ENCODE data around the gene NDC80. TPM values are rescaled to one million over a fixed set of nuclear protein-coding genes. Genes with fewer than 3 reads are reported as not detected.

The NDC80 gene
- polyA plus RNA-seq, 1 donor from 2014 or later: 1.9 TPM

DNA sequence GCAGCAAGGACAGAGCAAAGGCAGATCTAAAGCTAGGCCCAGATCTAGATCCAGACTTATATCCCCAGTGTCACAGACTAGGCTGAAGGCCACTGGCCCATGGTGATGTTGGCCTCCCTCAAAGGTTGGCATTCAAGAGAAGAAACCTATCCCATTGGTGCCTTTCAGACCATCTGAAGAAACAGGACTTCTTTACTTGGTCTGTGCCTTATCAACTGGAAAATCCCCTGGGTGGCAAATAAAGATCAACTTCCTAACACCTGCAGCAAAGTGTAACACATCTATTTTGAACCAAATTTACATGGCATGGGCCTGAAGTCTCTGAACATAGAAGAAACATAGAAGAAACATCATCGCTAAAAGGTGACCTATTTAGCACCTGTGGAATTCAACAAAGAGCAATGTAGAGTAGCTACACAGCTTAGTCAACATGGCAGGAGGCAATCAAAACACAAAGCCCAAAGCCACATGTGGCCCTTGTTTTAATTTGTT, 35.9 kb upstream of the NDC80 start:
- Histone ChIP-seq H4K20me1 (ENCODE audit: insufficient read depth) (no peaks in the 10 kb centered on the region), H3K9me3 (ENCODE audit: low read length) (no peaks in the 10 kb centered on the region), H3K9me2 (ENCODE audit: insufficient read depth, low read length) (no peaks in the 10 kb centered on the region), H3F3A (ENCODE audit: insufficient read depth, low read length, poor library complexity, severe bottlenecking) (no peaks in the 10 kb centered on the region), H2AFZ (ENCODE audit: low read depth, low read length) (no peak overlapping the region), H3K4me2 (ENCODE audit: low read length) (no peak overlapping the region), H3K79me2 (replicated peaks; ENCODE audit: insufficient read depth, low read length) (no peaks in the 10 kb centered on the region), H3K4me3 (ENCODE audit: low read length) (no peak overlapping the region), H3K27ac (ENCODE audit: low read length) (no peak overlapping the region), H3K9ac (ENCODE audit: low read length) (no peak overlapping the region), H3K27me3 (ENCODE audit: insufficient read depth, low read depth, low read length) (no peaks in the 10 kb centered on the region), H3K36me3 (ENCODE audit: insufficient read depth, low read length) (no peaks in the 10 kb centered on the region)
- TF ChIP-seq EZH2 (IDR thresholded peaks at IDR 0.05; ENCODE audit: borderline replicate concordance, insufficient read depth, low read length, poor library complexity, severe bottlenecking): no peak
- no peak for TF ChIP-seq TAF1 (IDR thresholded peaks at IDR 0.05; ENCODE audit: low read depth)
- TF ChIP-seq, protein P1, sequence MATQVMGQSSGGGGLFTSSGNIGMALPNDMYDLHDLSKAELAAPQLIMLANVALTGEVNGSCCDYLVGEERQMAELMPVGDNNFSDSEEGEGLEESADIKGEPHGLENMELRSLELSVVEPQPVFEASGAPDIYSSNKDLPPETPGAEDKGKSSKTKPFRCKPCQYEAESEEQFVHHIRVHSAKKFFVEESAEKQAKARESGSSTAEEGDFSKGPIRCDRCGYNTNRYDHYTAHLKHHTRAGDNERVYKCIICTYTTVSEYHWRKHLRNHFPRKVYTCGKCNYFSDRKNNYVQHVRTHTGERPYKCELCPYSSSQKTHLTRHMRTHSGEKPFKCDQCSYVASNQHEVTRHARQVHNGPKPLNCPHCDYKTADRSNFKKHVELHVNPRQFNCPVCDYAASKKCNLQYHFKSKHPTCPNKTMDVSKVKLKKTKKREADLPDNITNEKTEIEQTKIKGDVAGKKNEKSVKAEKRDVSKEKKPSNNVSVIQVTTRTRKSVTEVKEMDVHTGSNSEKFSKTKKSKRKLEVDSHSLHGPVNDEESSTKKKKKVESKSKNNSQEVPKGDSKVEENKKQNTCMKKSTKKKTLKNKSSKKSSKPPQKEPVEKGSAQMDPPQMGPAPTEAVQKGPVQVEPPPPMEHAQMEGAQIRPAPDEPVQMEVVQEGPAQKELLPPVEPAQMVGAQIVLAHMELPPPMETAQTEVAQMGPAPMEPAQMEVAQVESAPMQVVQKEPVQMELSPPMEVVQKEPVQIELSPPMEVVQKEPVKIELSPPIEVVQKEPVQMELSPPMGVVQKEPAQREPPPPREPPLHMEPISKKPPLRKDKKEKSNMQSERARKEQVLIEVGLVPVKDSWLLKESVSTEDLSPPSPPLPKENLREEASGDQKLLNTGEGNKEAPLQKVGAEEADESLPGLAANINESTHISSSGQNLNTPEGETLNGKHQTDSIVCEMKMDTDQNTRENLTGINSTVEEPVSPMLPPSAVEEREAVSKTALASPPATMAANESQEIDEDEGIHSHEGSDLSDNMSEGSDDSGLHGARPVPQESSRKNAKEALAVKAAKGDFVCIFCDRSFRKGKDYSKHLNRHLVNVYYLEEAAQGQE (IDR thresholded peaks at IDR 0.05; ENCODE audit: borderline replicate concordance): no peak
- no peak for TF ChIP-seq RAD21 (conservative IDR thresholded peaks at IDR 0.05)
- no peak for TF ChIP-seq SMC3 (conservative IDR thresholded peaks at IDR 0.05; ENCODE audit: poor library complexity)
- no peak for TF ChIP-seq POLR2AphosphoS5 (IDR thresholded peaks at IDR 0.05)
- no peak for TF ChIP-seq MXI1 (conservative IDR thresholded peaks at IDR 0.05; ENCODE audit: poor library complexity, severe bottlenecking)
- TF ChIP-seq EP300 (conservative IDR thresholded peaks at IDR 0.05; ENCODE audit: poor library complexity, severe bottlenecking): no peak
- TF ChIP-seq, protein P2, sequence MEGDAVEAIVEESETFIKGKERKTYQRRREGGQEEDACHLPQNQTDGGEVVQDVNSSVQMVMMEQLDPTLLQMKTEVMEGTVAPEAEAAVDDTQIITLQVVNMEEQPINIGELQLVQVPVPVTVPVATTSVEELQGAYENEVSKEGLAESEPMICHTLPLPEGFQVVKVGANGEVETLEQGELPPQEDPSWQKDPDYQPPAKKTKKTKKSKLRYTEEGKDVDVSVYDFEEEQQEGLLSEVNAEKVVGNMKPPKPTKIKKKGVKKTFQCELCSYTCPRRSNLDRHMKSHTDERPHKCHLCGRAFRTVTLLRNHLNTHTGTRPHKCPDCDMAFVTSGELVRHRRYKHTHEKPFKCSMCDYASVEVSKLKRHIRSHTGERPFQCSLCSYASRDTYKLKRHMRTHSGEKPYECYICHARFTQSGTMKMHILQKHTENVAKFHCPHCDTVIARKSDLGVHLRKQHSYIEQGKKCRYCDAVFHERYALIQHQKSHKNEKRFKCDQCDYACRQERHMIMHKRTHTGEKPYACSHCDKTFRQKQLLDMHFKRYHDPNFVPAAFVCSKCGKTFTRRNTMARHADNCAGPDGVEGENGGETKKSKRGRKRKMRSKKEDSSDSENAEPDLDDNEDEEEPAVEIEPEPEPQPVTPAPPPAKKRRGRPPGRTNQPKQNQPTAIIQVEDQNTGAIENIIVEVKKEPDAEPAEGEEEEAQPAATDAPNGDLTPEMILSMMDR (IDR thresholded peaks at IDR 0.05; ENCODE audit: poor library complexity, severe bottlenecking): no peak

DNA sequence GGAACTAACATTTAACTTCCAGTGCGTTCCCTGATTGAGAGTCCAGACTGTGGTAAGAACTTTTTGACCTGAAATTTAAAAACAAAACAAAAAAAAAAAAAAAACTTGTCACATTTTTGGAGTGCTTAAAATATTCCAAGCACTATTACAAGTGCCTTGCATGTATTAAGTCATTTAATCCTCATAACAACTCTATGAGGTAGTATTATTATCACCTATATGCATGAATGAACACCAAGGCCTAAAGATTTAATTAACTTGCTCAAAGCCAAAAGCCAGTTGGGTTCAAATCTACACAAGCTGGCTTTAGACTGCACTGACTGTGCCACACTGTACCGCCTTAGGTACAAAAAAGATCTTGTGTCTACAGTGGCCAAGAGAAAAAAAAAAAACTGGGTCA, 35.3 kb upstream of the NDC80 start:
- H3K36me3 ChIP-seq (ENCODE audit: insufficient read depth, low read length): no peaks in the 10 kb centered on the region
- no peak overlapping the region for H2AFZ ChIP-seq (ENCODE audit: low read depth, low read length)
- H3F3A ChIP-seq (ENCODE audit: insufficient read depth, low read length, poor library complexity, severe bottlenecking): no peaks in the 10 kb centered on the region
- no peaks in the 10 kb centered on the region for H3K9me2 ChIP-seq (ENCODE audit: insufficient read depth, low read length)
- no peaks in the 10 kb centered on the region for H3K9me3 ChIP-seq (ENCODE audit: low read length)
- no peaks in the 10 kb centered on the region for H4K20me1 ChIP-seq (ENCODE audit: insufficient read depth)
- no peak overlapping the region for H3K4me3 ChIP-seq (ENCODE audit: low read length)
- no peaks in the 10 kb centered on the region for H3K27me3 ChIP-seq (ENCODE audit: insufficient read depth, low read depth, low read length)
- H3K9ac ChIP-seq (ENCODE audit: low read length): no peak overlapping the region
- TF ChIP-seq, protein P2 (IDR thresholded peaks at IDR 0.05; ENCODE audit: poor library complexity, severe bottlenecking): no peak
- TF ChIP-seq SMC3 (conservative IDR thresholded peaks at IDR 0.05; ENCODE audit: poor library complexity) (no peak), RAD21 (conservative IDR thresholded peaks at IDR 0.05) (no peak), EP300 (conservative IDR thresholded peaks at IDR 0.05; ENCODE audit: poor library complexity, severe bottlenecking) (no peak), EZH2 (IDR thresholded peaks at IDR 0.05; ENCODE audit: borderline replicate concordance, insufficient read depth, low read length, poor library complexity, severe bottlenecking) (no peak), POLR2AphosphoS5 (IDR thresholded peaks at IDR 0.05) (no peak), TAF1 (IDR thresholded peaks at IDR 0.05; ENCODE audit: low read depth) (no peak), MXI1 (conservative IDR thresholded peaks at IDR 0.05; ENCODE audit: poor library complexity, severe bottlenecking) (no peak)
- TF ChIP-seq, protein P1 (IDR thresholded peaks at IDR 0.05; ENCODE audit: borderline replicate concordance): no peak
- H3K79me2 ChIP-seq (replicated peaks; ENCODE audit: insufficient read depth, low read length): no peaks in the 10 kb centered on the region
- H3K27ac ChIP-seq (ENCODE audit: low read length): no peak overlapping the region
- no peak overlapping the region for H3K4me2 ChIP-seq (ENCODE audit: low read length)
